ENCODE data around the gene METTL25. TPM values are rescaled to one million over a fixed set of nuclear protein-coding genes. Genes with fewer than 3 reads are reported as not detected.

Gene METTL25
- total RNA-seq, 1 experiment from 2014 or later: 4.1 TPM

GRCh38 chr12:82366197-82366596 is 7.9 kb downstream of the METTL25 start:
- H3K27me3 Mint-ChIP-seq (ENCODE audit: insufficient read depth, unreplicated experiment): no peaks in the 10 kb centered on the region
- H3K27ac Mint-ChIP-seq (ENCODE audit: low read depth, unreplicated experiment): no peak overlapping the region
- peaks cover 12% of the 10 kb centered on the region for H3K36me3 Mint-ChIP-seq (ENCODE audit: insufficient read depth, unreplicated experiment)
- peaks cover 13% of the 10 kb centered on the region for H3K9me3 Mint-ChIP-seq (ENCODE audit: unreplicated experiment)
- H3K4me1 Mint-ChIP-seq (ENCODE audit: insufficient read depth, unreplicated experiment): no peaks in the 10 kb centered on the region
- CTCF ChIA-PET: interaction anchor here (0.7 to 1.3 kb wide), 2 partner anchors 9 to 62 kb away, joined by 3 read pairs; no protein-coding TSS in a partner anchor
- DNase-seq (ENCODE audit: unreplicated experiment): no peak
- no peak overlapping the region for H3K4me3 Mint-ChIP-seq (ENCODE audit: unreplicated experiment)
- intact Hi-C loops (cut with micrococcal nuclease): no loop called here
- POLR2A ChIA-PET: no interaction called here
- TF ChIP-seq CTCF (IDR thresholded peaks at IDR 0.05; ENCODE audit: unreplicated experiment): no peak
- BruUV-seq (replicated peaks): no TSS peak

DNA sequence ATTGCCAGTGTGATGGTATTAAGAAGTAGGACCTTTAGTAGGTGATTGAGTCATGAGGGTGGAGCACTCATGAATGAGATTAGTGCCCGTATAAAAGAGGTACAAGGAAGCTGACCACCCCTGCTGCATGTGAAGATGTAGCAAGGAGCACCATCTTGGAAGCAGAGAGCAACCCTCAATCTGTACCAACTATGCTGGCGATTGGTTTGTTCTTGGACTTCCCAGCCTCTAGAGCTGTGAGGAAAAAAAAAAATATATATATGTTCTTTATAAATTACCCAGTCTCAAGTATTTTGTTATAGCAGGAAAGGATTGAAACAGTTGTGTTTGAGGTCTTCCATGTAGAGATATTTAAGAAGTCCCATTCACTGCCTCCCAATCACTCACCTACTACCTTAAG is 16.9 kb downstream of the METTL25 start:
- CTCF ChIA-PET: interaction anchor here (1.3 to 1.4 kb wide), 2 partner anchors 9 to 311 kb away, joined by 3 to 4 read pairs; no protein-coding TSS in a partner anchor
- intact Hi-C loops (cut with micrococcal nuclease): no loop called here
- POLR2A ChIA-PET: no interaction called here

DNA sequence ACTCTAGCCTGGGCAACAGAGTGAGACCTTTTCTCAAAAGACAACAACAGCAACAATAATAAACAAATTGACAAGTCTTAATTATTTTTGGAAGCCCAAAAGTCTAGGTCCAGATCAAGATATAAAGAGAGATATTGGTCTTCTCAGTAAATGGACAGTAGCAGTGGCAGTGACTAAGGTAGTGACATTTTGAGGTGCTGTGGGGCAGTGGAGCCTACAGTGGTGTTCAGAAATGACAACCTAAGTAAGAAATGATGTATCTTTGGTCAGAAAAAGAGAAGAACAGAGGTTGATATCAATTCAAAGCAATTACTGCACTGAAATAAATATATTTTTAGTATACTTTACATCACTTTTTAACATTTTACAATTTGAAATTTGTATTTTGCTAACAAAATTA is 20.7 kb downstream of the METTL25 start:
- no TSS peak for BruUV-seq (replicated peaks)
- H3K27me3 Mint-ChIP-seq (ENCODE audit: insufficient read depth, unreplicated experiment): no peaks in the 10 kb centered on the region
- H3K4me1 Mint-ChIP-seq (ENCODE audit: insufficient read depth, unreplicated experiment): no peaks in the 10 kb centered on the region
- POLR2A ChIA-PET: interaction anchor here (0.8 kb wide), 1 partner anchor 21 kb away, joined by 3 read pairs; the partner anchor contains the start of genes CCDC59 and METTL25
- no peaks in the 10 kb centered on the region for H3K9me3 Mint-ChIP-seq (ENCODE audit: unreplicated experiment)
- CTCF ChIA-PET: interaction anchor here (1.6 kb wide), 1 partner anchor 21 kb away, joined by 5 read pairs; the partner anchor contains the start of genes CCDC59 and METTL25
- DNase-seq (ENCODE audit: unreplicated experiment): no peak
- no peak overlapping the region for H3K27ac Mint-ChIP-seq (ENCODE audit: low read depth, unreplicated experiment)
- intact Hi-C loops (cut with micrococcal nuclease): no loop called here
- no peak for TF ChIP-seq CTCF (IDR thresholded peaks at IDR 0.05; ENCODE audit: unreplicated experiment)
- no peak overlapping the region for H3K4me3 Mint-ChIP-seq (ENCODE audit: unreplicated experiment)
- no peaks in the 10 kb centered on the region for H3K36me3 Mint-ChIP-seq (ENCODE audit: insufficient read depth, unreplicated experiment)

More for the DNA sequence above, 16.9 kb downstream of the METTL25 start:
- DNase-seq (ENCODE audit: unreplicated experiment): no peak
- no peaks in the 10 kb centered on the region for H3K4me1 Mint-ChIP-seq (ENCODE audit: insufficient read depth, unreplicated experiment)
- BruUV-seq (replicated peaks): no TSS peak
- no peaks in the 10 kb centered on the region for H3K27me3 Mint-ChIP-seq (ENCODE audit: insufficient read depth, unreplicated experiment)
- no peak for TF ChIP-seq CTCF (IDR thresholded peaks at IDR 0.05; ENCODE audit: unreplicated experiment)
- peaks cover 11% of the 10 kb centered on the region for H3K36me3 Mint-ChIP-seq (ENCODE audit: insufficient read depth, unreplicated experiment)
- H3K9me3 Mint-ChIP-seq (ENCODE audit: unreplicated experiment): peaks cover 7% of the 10 kb centered on the region
- H3K4me3 Mint-ChIP-seq (ENCODE audit: unreplicated experiment): no peak overlapping the region
- H3K27ac Mint-ChIP-seq (ENCODE audit: low read depth, unreplicated experiment): no peak overlapping the region

DNA sequence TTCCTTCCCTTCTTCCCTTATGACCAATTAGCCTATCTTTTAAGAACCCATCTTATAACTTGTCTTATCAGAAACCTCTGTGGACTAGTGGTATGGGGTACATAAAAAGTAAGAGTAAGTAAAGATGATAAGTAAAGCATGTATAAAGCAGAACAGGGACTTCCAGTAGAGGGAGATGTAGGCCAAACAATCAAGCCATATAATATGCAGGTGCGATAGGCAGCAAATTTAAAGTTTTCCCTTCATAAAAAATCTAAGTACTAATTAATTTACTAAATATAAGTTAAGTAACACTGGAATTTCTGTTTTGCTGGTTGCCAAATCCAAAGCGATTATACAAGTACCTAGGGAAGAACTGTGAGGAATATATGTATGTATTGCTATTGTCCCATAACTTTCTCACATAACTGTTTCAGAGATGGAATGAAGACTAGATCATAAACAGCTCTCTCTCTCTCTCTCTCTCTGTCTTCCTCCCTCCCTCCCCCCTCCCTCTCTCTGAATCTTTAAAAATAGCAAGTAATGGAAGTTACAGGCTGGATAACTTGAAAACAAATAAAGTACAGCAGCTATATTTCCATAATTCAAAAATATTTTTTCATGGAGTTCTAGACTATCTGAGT is 25.7 kb downstream of the METTL25 start:
- peak; percentile 51 for TF ChIP-seq CTCF (IDR thresholded peaks at IDR 0.05; ENCODE audit: unreplicated experiment)
- no peaks in the 10 kb centered on the region for H3K36me3 Mint-ChIP-seq (ENCODE audit: insufficient read depth, unreplicated experiment)
- ChIA-PET POLR2A (no interaction called here), CTCF (interaction anchor here (0.6 to 2.1 kb wide), 8 partner anchors 9 to 477 kb away, joined by 3 to 8 read pairs (median 4); no protein-coding TSS in a partner anchor)
- H3K27ac Mint-ChIP-seq (ENCODE audit: low read depth, unreplicated experiment): no peak overlapping the region
- DNase-seq (ENCODE audit: unreplicated experiment): peak; percentile 51
- intact Hi-C loops (cut with micrococcal nuclease): loop anchor here (1.0 to 10.0 kb wide), 2 partner anchors 141 to 244 kb away; no protein-coding TSS in a partner anchor
- no peaks in the 10 kb centered on the region for H3K27me3 Mint-ChIP-seq (ENCODE audit: insufficient read depth, unreplicated experiment)
- H3K4me1 Mint-ChIP-seq (ENCODE audit: insufficient read depth, unreplicated experiment): no peaks in the 10 kb centered on the region
- BruUV-seq (replicated peaks): no TSS peak
- no peaks in the 10 kb centered on the region for H3K9me3 Mint-ChIP-seq (ENCODE audit: unreplicated experiment)
- no peak overlapping the region for H3K4me3 Mint-ChIP-seq (ENCODE audit: unreplicated experiment)

Data from MCF 10A (cell line).